ENCODE data around the gene RGS10.

Gene RGS10

DNA sequence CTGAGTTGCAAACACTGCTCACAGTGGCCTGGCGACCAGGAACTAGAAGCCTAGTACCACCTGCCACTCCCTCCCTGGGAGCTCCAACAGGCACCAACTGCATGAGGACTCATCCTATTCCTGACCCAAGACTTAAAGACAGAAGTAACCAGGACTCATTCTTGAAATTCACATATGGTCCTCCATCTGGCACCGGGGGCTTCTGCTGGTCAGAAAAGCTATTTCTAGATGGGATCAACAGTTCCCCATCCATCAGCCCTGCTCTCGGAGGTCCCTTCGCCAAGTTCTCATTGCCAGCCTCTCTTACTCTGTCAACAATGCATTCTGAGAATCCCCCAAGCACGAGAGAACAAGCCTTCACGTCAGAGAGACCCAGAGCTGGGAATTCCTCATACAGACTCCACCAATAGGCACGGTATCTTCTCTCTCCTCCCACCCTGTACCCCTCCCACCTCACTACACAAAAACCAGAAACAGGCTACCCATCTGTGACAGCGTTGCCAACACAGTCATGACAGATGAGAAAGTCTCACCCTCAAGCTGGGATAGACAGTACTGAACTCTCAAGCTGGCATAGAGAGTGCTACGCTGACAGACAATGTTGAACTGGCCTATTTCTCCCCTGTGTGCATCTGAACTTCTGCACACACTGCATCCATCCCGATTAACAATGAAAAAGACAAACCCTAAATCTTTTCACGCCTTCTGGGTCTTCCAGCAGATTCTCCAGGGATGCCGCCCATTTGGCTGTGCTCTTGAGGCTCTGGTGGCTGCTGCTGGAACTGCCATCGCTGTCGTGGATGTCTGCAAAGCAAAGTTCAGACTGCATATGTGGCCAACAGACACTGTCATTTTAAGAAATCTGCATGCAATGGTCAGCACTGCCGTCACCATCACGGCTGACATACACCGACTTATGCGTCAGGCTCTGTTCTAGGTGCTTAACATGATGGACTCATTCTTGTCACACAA is 15.6 kb downstream of the RGS10 start:
- no peak overlapping the region for H2AFZ ChIP-seq (ENCODE audit: low read length)
- DNase-seq, result no peak
- H3K4me2 ChIP-seq (ENCODE audit: low read depth, low read length), result no peak overlapping the region
- no peaks in the 10 kb centered on the region for H3K79me2 ChIP-seq (ENCODE audit: low read length)
- H3K4me3 ChIP-seq (ENCODE audit: low read length), result no peak overlapping the region
- H3K9me2 ChIP-seq (replicated peaks; ENCODE audit: insufficient read depth, low read length), result no peaks in the 10 kb centered on the region
- H3K36me3 ChIP-seq (replicated peaks; ENCODE audit: insufficient read depth, low read length), result no peaks in the 10 kb centered on the region; the same call in 1 of the 2 replicates
- H3F3A ChIP-seq (ENCODE audit: insufficient read depth, low read length), result no peaks in the 10 kb centered on the region
- H4K20me1 ChIP-seq (ENCODE audit: insufficient read depth, low read length), result no peaks in the 10 kb centered on the region
- no peaks in the 10 kb centered on the region for H3K27me3 ChIP-seq (replicated peaks; ENCODE audit: insufficient read depth, low read length)
- no peak overlapping the region for H3K27ac ChIP-seq (ENCODE audit: low read length)
- no peaks in the 10 kb centered on the region for H3K4me1 ChIP-seq (ENCODE audit: low read length)
- no peaks in the 10 kb centered on the region for H3K9me3 ChIP-seq (replicated peaks; ENCODE audit: insufficient read depth, low read length)
- TF ChIP-seq CTCF (IDR thresholded peaks at IDR 0.05; ENCODE audit: low read length) (no peak), EZH2 (optimal IDR thresholded peaks at IDR 0.05; ENCODE audit: low read depth, low read length) (no peak)
- no peak overlapping the region for H3K9ac ChIP-seq (ENCODE audit: low read length)

- H3F3A ChIP-seq (ENCODE audit: insufficient read depth, low read length), result no peaks in the 10 kb centered on the region
- no peak overlapping the region for H3K27ac ChIP-seq (ENCODE audit: low read length)
- no peaks in the 10 kb centered on the region for H3K27me3 ChIP-seq (replicated peaks; ENCODE audit: insufficient read depth, low read length)
- H3K9me3 ChIP-seq (replicated peaks; ENCODE audit: insufficient read depth, low read length), result no peaks in the 10 kb centered on the region
- TF ChIP-seq EZH2phosphoT487 (IDR thresholded peaks at IDR 0.05; ENCODE audit: low read length) (no peak), CTCF (IDR thresholded peaks at IDR 0.05; ENCODE audit: low read length) (no peak)
- no peaks in the 10 kb centered on the region for H3K9me2 ChIP-seq (replicated peaks; ENCODE audit: insufficient read depth, low read length)
- H3K4me3 ChIP-seq (ENCODE audit: low read length), result no peak overlapping the region
- H2AFZ ChIP-seq (ENCODE audit: low read length), result no peak overlapping the region
- no peaks in the 10 kb centered on the region for H4K20me1 ChIP-seq (ENCODE audit: insufficient read depth, low read length)
- H3K9ac ChIP-seq (ENCODE audit: low read length), result no peak overlapping the region
- H3K79me2 ChIP-seq (ENCODE audit: low read length), result no peaks in the 10 kb centered on the region
- no peak overlapping the region for H3K4me2 ChIP-seq (ENCODE audit: low read depth, low read length)
- no peak for DNase-seq
- H3K4me1 ChIP-seq (ENCODE audit: low read length), result no peaks in the 10 kb centered on the region
- no peaks in the 10 kb centered on the region; the same call in 1 of the 2 replicates for H3K36me3 ChIP-seq (replicated peaks; ENCODE audit: insufficient read depth, low read length)
Observed at GRCh38 chr10:119526149-119526548, 16.4 kb downstream of the RGS10 start.

GRCh38 chr10:119525116-119525515 is 17.4 kb downstream of the RGS10 start:
- H4K20me1 ChIP-seq (ENCODE audit: insufficient read depth, low read length), result no peaks in the 10 kb centered on the region
- no peaks in the 10 kb centered on the region for H3K79me2 ChIP-seq (ENCODE audit: low read length)
- H3K9ac ChIP-seq (ENCODE audit: low read length), result no peak overlapping the region
- TF ChIP-seq CTCF (IDR thresholded peaks at IDR 0.05; ENCODE audit: low read length) (no peak), EZH2 (optimal IDR thresholded peaks at IDR 0.05; ENCODE audit: low read depth, low read length) (no peak), EZH2phosphoT487 (IDR thresholded peaks at IDR 0.05; ENCODE audit: low read length) (no peak)
- no peaks in the 10 kb centered on the region for H3F3A ChIP-seq (ENCODE audit: insufficient read depth, low read length)
- H3K9me3 ChIP-seq (replicated peaks; ENCODE audit: insufficient read depth, low read length), result no peaks in the 10 kb centered on the region
- H3K4me3 ChIP-seq (ENCODE audit: low read length), result no peak overlapping the region
- H3K27ac ChIP-seq (ENCODE audit: low read length), result no peak overlapping the region
- no peaks in the 10 kb centered on the region; the same call in 1 of the 2 replicates for H3K36me3 ChIP-seq (replicated peaks; ENCODE audit: insufficient read depth, low read length)
- DNase-seq, result no peak
- no peaks in the 10 kb centered on the region for H3K27me3 ChIP-seq (replicated peaks; ENCODE audit: insufficient read depth, low read length)
- H3K9me2 ChIP-seq (replicated peaks; ENCODE audit: insufficient read depth, low read length), result no peaks in the 10 kb centered on the region
- H3K4me1 ChIP-seq (ENCODE audit: low read length), result no peaks in the 10 kb centered on the region
- no peak overlapping the region for H3K4me2 ChIP-seq (ENCODE audit: low read depth, low read length)
- H2AFZ ChIP-seq (ENCODE audit: low read length), result no peak overlapping the region

All from MM.1S (cell line).